Fibroblast of mammary gland (primary cell): Measurements from ENCODE around the gene PLCB4.

Experiments
- DNase-seq: peaks from one replicate; pipeline ENCODE4 v3.0.0-alpha.2; 2010; ENCODE audit warnings: low read depth
- H3K4me3 ChIP-seq: 2 replicates; pipeline ENCODE4 v1.5.1; 2011; ENCODE audit warnings: low read depth, mild to moderate bottlenecking, low read length, moderate library complexity; ENCODE audit not compliant: control insufficient read depth
- CTCF ChIP-seq: conservative IDR thresholded peaks from 2 replicates; pipeline ENCODE4 v1.5.1; 2011; ENCODE audit warnings: low read depth, low read length, inconsistent platforms; ENCODE audit not compliant: control insufficient read depth, insufficient read depth

The PLCB4 gene

DNA sequence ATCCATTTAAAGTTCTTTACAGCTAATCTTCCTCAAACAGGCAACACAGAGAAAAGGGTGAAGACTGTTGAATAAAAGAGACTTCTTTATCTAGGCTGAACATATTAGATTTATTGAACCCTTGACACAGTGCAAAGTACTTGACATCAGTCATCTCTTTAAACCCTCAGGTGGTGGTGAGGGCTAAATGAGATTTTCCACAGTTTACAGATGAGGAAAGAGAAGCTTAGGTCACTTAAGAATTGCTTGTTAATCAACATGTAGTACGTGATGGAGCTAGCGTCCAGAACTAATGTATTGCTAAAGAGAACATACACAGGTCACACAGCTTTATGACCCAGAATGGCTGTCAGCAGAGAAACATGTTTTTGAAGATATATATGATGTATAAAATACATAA lies 252.1 kb downstream of the PLCB4 start:
- H3K4me3 ChIP-seq: no peak overlapping the region

DNA sequence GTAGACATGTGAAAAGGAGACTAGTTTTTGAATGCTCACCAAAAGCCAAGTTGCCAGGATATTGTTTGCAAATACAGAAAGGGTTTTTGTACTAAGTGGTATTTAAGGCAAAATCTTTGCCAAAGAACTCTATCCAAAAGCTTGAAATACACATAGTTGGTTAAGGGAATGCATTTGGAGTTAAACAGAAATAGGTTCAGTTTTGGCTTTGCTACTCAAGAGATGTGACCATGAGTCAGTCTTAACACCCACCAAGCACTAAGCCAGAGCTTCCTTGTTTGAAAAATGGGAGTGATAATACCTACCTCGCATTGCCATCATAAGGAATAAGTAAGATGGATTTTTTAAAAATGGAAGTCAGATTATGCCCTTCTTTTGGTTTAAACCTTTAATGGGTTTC lies 253.8 kb downstream of the PLCB4 start:
- no peak overlapping the region for H3K4me3 ChIP-seq
- no peak for TF ChIP-seq CTCF
- DNase-seq: no peak

More for the DNA sequence above, 252.1 kb downstream of the PLCB4 start:
- TF ChIP-seq CTCF: no peak
- no peak for DNase-seq

GRCh38 chr20:9323622-9324021 lies 254.7 kb downstream of the PLCB4 start:
- TF ChIP-seq CTCF: peak; percentile 49
- no peak overlapping the region for H3K4me3 ChIP-seq
- no peak for DNase-seq

GRCh38 chr20:9329355-9330101 lies 260.6 kb downstream of the PLCB4 start:
- no peak overlapping the region for H3K4me3 ChIP-seq
- no peak for TF ChIP-seq CTCF
- no peak for DNase-seq

- DNase-seq: no peak
- no peak for TF ChIP-seq CTCF
- H3K4me3 ChIP-seq: no peak overlapping the region
Measured at GRCh38 chr20:9330151-9330550, 261.3 kb downstream of the PLCB4 start.

DNA sequence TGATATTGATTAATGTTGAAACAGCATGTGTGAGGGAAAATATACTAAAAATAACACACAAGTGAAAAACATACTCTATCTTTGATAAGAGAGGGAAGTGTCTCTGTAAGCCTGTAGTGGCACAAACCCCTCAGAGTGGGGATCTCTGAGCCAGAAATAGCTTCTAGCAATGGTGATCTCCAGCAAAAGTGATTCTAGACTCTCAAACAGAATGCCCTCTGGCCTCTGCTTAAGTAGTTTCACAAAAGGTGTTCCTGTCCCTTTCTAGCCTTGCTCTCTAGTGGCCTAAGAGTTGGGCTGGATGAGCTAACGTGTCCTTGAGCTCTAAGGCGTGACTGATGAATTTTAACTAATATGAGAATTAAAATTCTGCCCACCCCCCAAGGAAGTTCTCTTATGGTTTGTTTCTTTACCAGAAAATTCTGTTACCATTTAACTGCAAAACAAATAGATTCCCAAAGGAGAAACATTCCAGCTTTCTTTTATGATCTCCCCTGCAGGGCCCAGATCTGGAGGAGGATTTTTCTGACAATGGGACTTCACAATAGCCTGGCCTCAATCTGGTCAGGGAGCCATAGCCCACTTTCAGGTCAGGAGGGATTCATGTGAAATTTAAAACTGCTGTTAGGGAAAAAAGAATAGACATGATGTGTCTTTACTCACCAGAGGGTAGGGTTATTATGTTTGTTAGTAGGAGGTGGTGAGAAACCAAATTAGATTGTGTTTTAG lies 263.0 kb downstream of the PLCB4 start:
- DNase-seq: no peak
- H3K4me3 ChIP-seq: no peak overlapping the region
- TF ChIP-seq CTCF: no peak
